Osteoblast (primary cell): Measurements from ENCODE around the gene EREG. TPM values are rescaled to one million over a fixed set of nuclear protein-coding genes. Genes with fewer than 3 reads are reported as not detected.

ENCODE experiments used
- DNase-seq: peaks from one replicate; pipeline ENCODE4 v3.0.0; 2011; ENCODE audit warnings: low spot score, mixed read lengths; ENCODE audit not compliant: insufficient read length; ENCODE audit errors: missing footprints
- H2AFZ ChIP-seq: 2 replicates; pipeline ENCODE4 v1.6.0; 2011; ENCODE audit warnings: mild to moderate bottlenecking, low read length
- H3K27ac ChIP-seq: 2 replicates; pipeline ENCODE4 v1.5.1; 2011; ENCODE audit warnings: mild to moderate bottlenecking, low read depth, low read length, moderate library complexity
- H3K27me3 ChIP-seq: 2 replicates; pipeline ENCODE4 v1.6.0; 2012; ENCODE audit warnings: mild to moderate bottlenecking, control low read depth, inconsistent platforms, low read length, moderate library complexity; ENCODE audit not compliant: insufficient read depth
- H3K36me3 ChIP-seq: 2 replicates; pipeline ENCODE4 v1.5.1; 2011; ENCODE audit warnings: mild to moderate bottlenecking, low read length, control low read depth, moderate library complexity; ENCODE audit not compliant: insufficient read depth
- H3K4me1 ChIP-seq: 2 replicates; pipeline ENCODE4 v1.5.1; 2011; ENCODE audit warnings: mild to moderate bottlenecking, low read length, control low read depth, moderate library complexity; ENCODE audit not compliant: insufficient read depth
- H3K4me2 ChIP-seq: 2 replicates; pipeline ENCODE4 v1.6.0; 2011; ENCODE audit warnings: mild to moderate bottlenecking, low read length; ENCODE audit not compliant: insufficient read depth
- H3K4me3 ChIP-seq: fragments of 200-600 bp; sonication (generic); 3 replicates; pipeline ENCODE4 v1.5.1; 2012; ENCODE audit warnings: mild to moderate bottlenecking, low read length, inconsistent platforms; ENCODE audit not compliant: insufficient read depth
- H3K79me2 ChIP-seq: 2 replicates; pipeline ENCODE4 v1.6.0; 2012; ENCODE audit warnings: mild to moderate bottlenecking, low read length, control low read depth, inconsistent platforms; ENCODE audit not compliant: insufficient read depth
- H3K9me3 ChIP-seq: 2 replicates; pipeline ENCODE4 v1.5.1; 2011; ENCODE audit warnings: low read depth, low read length, control low read depth
- H4K20me1 ChIP-seq: 2 replicates; pipeline ENCODE4 v1.6.0; 2012; ENCODE audit warnings: mild to moderate bottlenecking, low read length, control low read depth; ENCODE audit not compliant: insufficient read depth
- CTCF ChIP-seq: IDR thresholded peaks from 2 replicates; pipeline ENCODE4 v1.5.1; 2011; ENCODE audit warnings: mild to moderate bottlenecking, low read depth, low read length, moderate library complexity; ENCODE audit errors: extremely low read depth
- total RNA-seq: library from RNA; depleted of rRNA; stranded (reverse); fragments of >200 nt; gene quantifications from 2 replicates; pipeline ENCODE4 v1.2.3, GENCODE V29; 2012

Gene EREG
- total RNA-seq, 1 donor: 1.1 TPM

- Histone ChIP-seq H3K9me3 (no peaks in the 10 kb centered on the region), H3K4me3 (no peak overlapping the region), H3K4me1 (peaks cover 21% of the 10 kb centered on the region), H3K36me3 (no peaks in the 10 kb centered on the region), H3K27me3 (no peaks in the 10 kb centered on the region), H4K20me1 (no peaks in the 10 kb centered on the region), H3K4me2 (no peak overlapping the region), H3K79me2 (no peaks in the 10 kb centered on the region), H2AFZ (no peak overlapping the region), H3K27ac (no peak overlapping the region)
- DNase-seq: no peak
- no peak for TF ChIP-seq CTCF
Measured at GRCh38 chr4:74415602-74416300, 50.8 kb downstream of the EREG start.

GRCh38 chr4:74418063-74418670 lies 53.2 kb downstream of the EREG start:
- no peak for TF ChIP-seq CTCF
- no peak for DNase-seq
- Histone ChIP-seq H3K4me2 (peak overlapping the region; percentile 65), H3K36me3 (no peaks in the 10 kb centered on the region), H3K79me2 (no peaks in the 10 kb centered on the region), H4K20me1 (no peaks in the 10 kb centered on the region), H3K4me1 (peaks cover 21% of the 10 kb centered on the region), H3K9me3 (no peaks in the 10 kb centered on the region), H3K4me3 (no peak overlapping the region), H3K27ac (peak overlapping the region; percentile 58), H3K27me3 (no peaks in the 10 kb centered on the region), H2AFZ (peak overlapping the region; percentile 69)

- TF ChIP-seq CTCF: no peak
- Histone ChIP-seq H3K27ac (no peak overlapping the region), H3K9me3 (no peaks in the 10 kb centered on the region), H3K36me3 (no peaks in the 10 kb centered on the region), H3K4me1 (peaks cover 24% of the 10 kb centered on the region), H3K4me3 (no peak overlapping the region), H4K20me1 (no peaks in the 10 kb centered on the region), H2AFZ (no peak overlapping the region), H3K4me2 (no peak overlapping the region), H3K27me3 (no peaks in the 10 kb centered on the region), H3K79me2 (no peaks in the 10 kb centered on the region)
- DNase-seq: no peak
Measured at GRCh38 chr4:74420863-74421262, 55.9 kb downstream of the EREG start.

- DNase-seq: no peak
- H3K27me3 ChIP-seq: no peaks in the 10 kb centered on the region
- no peaks in the 10 kb centered on the region for H3K9me3 ChIP-seq
- no peaks in the 10 kb centered on the region for H3K36me3 ChIP-seq
- H3K27ac ChIP-seq: no peak overlapping the region
- no peak for TF ChIP-seq CTCF
- H3K4me1 ChIP-seq: peaks cover 22% of the 10 kb centered on the region
- no peak overlapping the region for H3K4me2 ChIP-seq
- H3K79me2 ChIP-seq: no peaks in the 10 kb centered on the region
- no peak overlapping the region for H3K4me3 ChIP-seq
- no peak overlapping the region for H2AFZ ChIP-seq
- no peaks in the 10 kb centered on the region for H4K20me1 ChIP-seq
Measured at GRCh38 chr4:74423104-74423503, 58.2 kb downstream of the EREG start.
